Measurements from ENCODE around the gene PTEN.

PTEN gene

GRCh38 chr10:87918254-87918859, 54.9 kb downstream of the PTEN start:
- H3K4me3 ChIP-seq (ENCODE audit: low read length), result no peak overlapping the region
- no peak for TF ChIP-seq CTCF (conservative IDR thresholded peaks at IDR 0.05; ENCODE audit: low read length)
- DNase-seq (ENCODE audit: low read depth), result no peak

GRCh38 chr10:87920538-87920937, 57.1 kb downstream of the PTEN start:
- no peak for TF ChIP-seq CTCF (conservative IDR thresholded peaks at IDR 0.05; ENCODE audit: low read length)
- no peak overlapping the region for H3K4me3 ChIP-seq (ENCODE audit: low read length)
- DNase-seq (ENCODE audit: low read depth), result no peak

- no peak for DNase-seq (ENCODE audit: low read depth)
- no peak overlapping the region for H3K4me3 ChIP-seq (ENCODE audit: low read length)
- no peak for TF ChIP-seq CTCF (conservative IDR thresholded peaks at IDR 0.05; ENCODE audit: low read length)
These were observed 58.7 kb downstream of the PTEN start for GRCh38 chr10:87921931-87922688.

- DNase-seq (ENCODE audit: low read depth), result no peak
- H3K4me3 ChIP-seq (ENCODE audit: low read length), result no peak overlapping the region
- no peak for TF ChIP-seq CTCF (conservative IDR thresholded peaks at IDR 0.05; ENCODE audit: low read length)
These were observed 59.8 kb downstream of the PTEN start for GRCh38 chr10:87923233-87923632.

GRCh38 chr10:87925570-87925969, 62.1 kb downstream of the PTEN start:
- TF ChIP-seq CTCF (conservative IDR thresholded peaks at IDR 0.05; ENCODE audit: low read length), result no peak
- no peak overlapping the region for H3K4me3 ChIP-seq (ENCODE audit: low read length)
- no peak for DNase-seq (ENCODE audit: low read depth)

- H3K4me3 ChIP-seq (ENCODE audit: low read length), result no peak overlapping the region
- no peak for TF ChIP-seq CTCF (conservative IDR thresholded peaks at IDR 0.05; ENCODE audit: low read length)
- DNase-seq (ENCODE audit: low read depth), result peak; percentile 58
These were observed 63.7 kb downstream of the PTEN start for GRCh38 chr10:87927091-87927490.

GRCh38 chr10:87928996-87929395, 65.6 kb downstream of the PTEN start:
- DNase-seq (ENCODE audit: low read depth), result no peak
- TF ChIP-seq CTCF (conservative IDR thresholded peaks at IDR 0.05; ENCODE audit: low read length), result no peak
- no peak overlapping the region for H3K4me3 ChIP-seq (ENCODE audit: low read length)

All from AG10803 (cell line).